PC-3 (cell line): ENCODE data around the gene SCCPDH. TPM values are rescaled to one million over a fixed set of nuclear protein-coding genes. Genes with fewer than 3 reads are reported as not detected.

Source experiments
- ATAC-seq: fragments of 200-7000 bp; cut with Tn5 transposase; 2 replicates; pipeline ENCODE4 v1.9.1; 2020; ENCODE audit warnings: mild to moderate bottlenecking, moderate library complexity
- BruUV-seq: library from RNA; stranded (reverse); fragments of 400-500 nt; replicated peaks from 2 replicates; lab custom pipeline; 2021; lab: Mats Ljungman, UMichigan
- CTCF ChIA-PET: fragments of 300-600 bp; sonication (Branson Sonifier 250); formaldehyde crosslinking; loops from one replicate; lab custom pipeline; 2022; ENCODE audit warnings: antibody characterized with exemption; lab: Charles Lee
- POLR2A ChIA-PET: fragments of 300-600 bp; sonication (Branson Sonifier 250); formaldehyde crosslinking; loops from one replicate; lab custom pipeline; 2022; ENCODE audit warnings: antibody characterized with exemption; ENCODE audit not compliant: unreplicated experiment; lab: Charles Lee
- DNase-seq: peaks from one replicate; pipeline ENCODE4 v3.0.0-alpha.2; 2015
- H2AFZ ChIP-seq: fragments of 300-600 bp; sonication (generic); 2 replicates; pipeline ENCODE4 v1.6.0; 2016; ENCODE audit warnings: antibody characterized with exemption, low read length
- H3F3A ChIP-seq: fragments of 300-600 bp; sonication (generic); one replicate; pipeline ENCODE4 v1.6.0; 2017; ENCODE audit warnings: antibody characterized with exemption, low read length, control low read depth, mild to moderate bottlenecking; ENCODE audit not compliant: unreplicated experiment
- H3K27ac ChIP-seq: fragments of 300-600 bp; sonication (generic); 2 replicates; pipeline ENCODE4 v1.5.1; 2016; ENCODE audit warnings: mild to moderate bottlenecking, low read length
- H3K27me3 ChIP-seq: fragments of 300-600 bp; sonication (generic); 2 replicates; pipeline ENCODE4 v1.6.1; 2016; ENCODE audit warnings: low read length, mixed read lengths
- H3K36me3 ChIP-seq: fragments of 300-600 bp; sonication (generic); 2 replicates; pipeline ENCODE4 v1.6.1; 2016; ENCODE audit warnings: low read depth, mixed run types, low read length, mixed read lengths
- H3K4me1 ChIP-seq: fragments of 300-600 bp; sonication (generic); 2 replicates; pipeline ENCODE4 v1.5.1; 2016; ENCODE audit warnings: low read length; ENCODE audit not compliant: insufficient read depth
- H3K4me2 ChIP-seq: fragments of 300-600 bp; sonication (generic); 2 replicates; pipeline ENCODE4 v1.6.0; 2016; ENCODE audit warnings: low read length
- H3K4me3 ChIP-seq: fragments of 300-600 bp; sonication (generic); 2 replicates; pipeline ENCODE4 v1.5.1; 2016; ENCODE audit warnings: mild to moderate bottlenecking, low read length, mixed read lengths
- H3K79me2 ChIP-seq: fragments of 300-600 bp; sonication (generic); 2 replicates; pipeline ENCODE4 v1.6.1; 2017; ENCODE audit warnings: low read length, mixed read lengths
- H3K9ac ChIP-seq: fragments of 300-600 bp; sonication (generic); 2 replicates; pipeline ENCODE4 v1.6.0; 2016; ENCODE audit warnings: mild to moderate bottlenecking, low read length
- H3K9me2 ChIP-seq: fragments of 300-600 bp; sonication (generic); replicated peaks from 2 replicates; pipeline ENCODE4 v1.6.1; 2016; ENCODE audit warnings: mixed run types, low read length, mixed read lengths
- H3K9me3 ChIP-seq: fragments of 300-600 bp; sonication (generic); 2 replicates; pipeline ENCODE4 v1.6.1; 2016; ENCODE audit warnings: low read length, mixed read lengths
- H4K20me1 ChIP-seq: fragments of 300-600 bp; sonication (generic); 2 replicates; pipeline ENCODE4 v1.6.1; 2016; ENCODE audit warnings: low read length, mixed read lengths
- EZH2 ChIP-seq: fragments of 300-600 bp; sonication (generic); IDR thresholded peaks from one replicate; pipeline ENCODE4 v1.6.1; 2017; ENCODE audit warnings: antibody characterized with exemption, mild to moderate bottlenecking, low read length; ENCODE audit not compliant: unreplicated experiment
- EZH2phosphoT487 ChIP-seq: fragments of 300-600 bp; sonication (generic); IDR thresholded peaks from 2 replicates; pipeline ENCODE4 v1.6.1; 2018; ENCODE audit warnings: mild to moderate bottlenecking, antibody characterized with exemption, low read length, borderline replicate concordance
- intact Hi-C: fragments of 100-400 bp; cut with micrococcal nuclease; formaldehyde crosslinking; loops from 2 replicates; pipeline ENCODE4 v1.9.0; 2023
- total RNA-seq: library from RNA; depleted of rRNA; stranded (reverse); fragments of >200 nt; gene quantifications from 2 replicates; pipeline ENCODE4 v1.2.3, GENCODE V29; 2014
- TF ChIP-seq, protein P1 (sequence below): fragments of 300-600 bp; sonication (generic); conservative IDR thresholded peaks from 2 replicates; pipeline ENCODE4 v1.5.1; 2017; ENCODE audit warnings: antibody characterized with exemption, low read depth, mild to moderate bottlenecking, low read length

SCCPDH gene
- total RNA-seq, 1 experiment from 2014 or later: 50.8 TPM

DNA sequence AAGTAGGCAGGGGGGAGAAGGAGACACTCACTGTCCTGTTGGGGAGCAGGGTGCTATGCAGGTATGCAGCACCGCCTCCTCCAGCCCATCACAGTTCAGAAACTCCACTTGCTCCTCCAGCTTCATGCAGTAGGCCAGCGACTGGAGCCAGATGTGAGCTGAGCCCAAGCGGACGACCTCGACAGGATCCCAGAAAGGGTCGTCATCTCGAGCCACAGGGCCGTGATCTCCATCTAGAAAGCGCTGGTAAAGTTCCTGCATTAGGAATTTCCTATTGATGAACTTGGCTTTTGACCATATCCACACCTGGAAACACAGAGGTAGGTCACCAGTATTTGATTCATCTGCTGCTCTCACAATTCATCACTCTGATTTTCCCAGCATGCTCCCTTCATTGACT lies 56.1 kb downstream of the SCCPDH start:
- no TSS peak for BruUV-seq
- Histone ChIP-seq H2AFZ (no peak overlapping the region), H4K20me1 (no peaks in the 10 kb centered on the region), H3K79me2 (no peaks in the 10 kb centered on the region), H3F3A (no peaks in the 10 kb centered on the region), H3K27ac (no peak overlapping the region), H3K36me3 (0 out of 2 replicates have a peak, but pooled peaks cover 10% of the 10 kb centered on the region), H3K4me3 (no peak overlapping the region), H3K4me2 (no peak overlapping the region), H3K27me3 (no peaks in the 10 kb centered on the region), H3K4me1 (no peaks in the 10 kb centered on the region), H3K9ac (no peak overlapping the region), H3K9me3 (no peaks in the 10 kb centered on the region), H3K9me2 (no peaks in the 10 kb centered on the region)
- DNase-seq (no peak), ATAC-seq (no peak)
- ChIA-PET POLR2A (no interaction called here), CTCF (no interaction called here)
- intact Hi-C loops: no loop called here
- no peak for TF ChIP-seq EZH2

DNA sequence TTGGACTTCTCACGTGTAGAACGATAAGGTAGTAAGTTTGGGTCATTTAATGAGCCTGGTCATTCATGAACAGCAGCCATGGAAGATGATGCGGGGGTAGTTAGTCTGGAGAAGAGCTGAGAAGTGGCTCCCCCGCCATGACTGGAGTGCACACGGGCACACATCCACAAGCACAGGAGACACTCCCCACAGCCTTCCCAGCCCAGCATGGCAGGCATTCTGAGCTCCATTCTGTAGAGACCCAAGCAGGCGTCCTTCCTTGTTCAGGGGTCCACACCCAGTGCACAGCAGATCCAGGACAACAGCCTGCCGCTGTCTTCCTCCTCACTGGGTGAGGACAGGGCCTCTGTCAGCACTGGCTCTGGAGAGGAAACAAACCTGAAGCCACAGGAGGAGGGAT lies 57.0 kb downstream of the SCCPDH start:
- ChIA-PET POLR2A (no interaction called here), CTCF (no interaction called here)
- H3K79me2 ChIP-seq: no peaks in the 10 kb centered on the region
- H3K36me3 ChIP-seq: 0 out of 2 replicates have a peak, but pooled peaks cover 6% of the 10 kb centered on the region
- TF ChIP-seq EZH2 (no peak), EZH2phosphoT487 (no peak)
- intact Hi-C loops: no loop called here
- H3K9me2 ChIP-seq: no peaks in the 10 kb centered on the region
- H3K4me2 ChIP-seq: no peak overlapping the region
- no peak overlapping the region for H3K4me3 ChIP-seq
- no TSS peak for BruUV-seq
- DNase-seq (no peak), ATAC-seq (no peak)
- H3K9ac ChIP-seq: no peak overlapping the region
- H3K9me3 ChIP-seq: 0 out of 2 replicates have a peak, but pooled peaks cover 4% of the 10 kb centered on the region
- no peaks in the 10 kb centered on the region for H4K20me1 ChIP-seq
- H3K27me3 ChIP-seq: no peaks in the 10 kb centered on the region
- H3K27ac ChIP-seq: no peak overlapping the region
- no peaks in the 10 kb centered on the region for H3K4me1 ChIP-seq
- H3F3A ChIP-seq: no peaks in the 10 kb centered on the region
- no peak overlapping the region for H2AFZ ChIP-seq

GRCh38 chr1:246782120-246782900 lies 58.1 kb downstream of the SCCPDH start:
- Histone ChIP-seq H3K4me2 (no peak overlapping the region), H4K20me1 (no peaks in the 10 kb centered on the region), H3K27ac (no peak overlapping the region), H3K27me3 (no peaks in the 10 kb centered on the region), H3K9me2 (no peaks in the 10 kb centered on the region), H3K36me3 (0 out of 2 replicates have a peak, but pooled peaks cover 6% of the 10 kb centered on the region), H2AFZ (no peak overlapping the region), H3K9ac (no peak overlapping the region), H3F3A (no peaks in the 10 kb centered on the region), H3K79me2 (no peaks in the 10 kb centered on the region), H3K4me1 (no peaks in the 10 kb centered on the region), H3K9me3 (0 out of 2 replicates have a peak, but pooled peaks cover 4% of the 10 kb centered on the region), H3K4me3 (no peak overlapping the region)
- ATAC-seq (peak; percentile 48), DNase-seq (peak; percentile 42)
- CTCF ChIA-PET: no interaction called here
- POLR2A ChIA-PET: no interaction called here
- TF ChIP-seq, protein P1, sequence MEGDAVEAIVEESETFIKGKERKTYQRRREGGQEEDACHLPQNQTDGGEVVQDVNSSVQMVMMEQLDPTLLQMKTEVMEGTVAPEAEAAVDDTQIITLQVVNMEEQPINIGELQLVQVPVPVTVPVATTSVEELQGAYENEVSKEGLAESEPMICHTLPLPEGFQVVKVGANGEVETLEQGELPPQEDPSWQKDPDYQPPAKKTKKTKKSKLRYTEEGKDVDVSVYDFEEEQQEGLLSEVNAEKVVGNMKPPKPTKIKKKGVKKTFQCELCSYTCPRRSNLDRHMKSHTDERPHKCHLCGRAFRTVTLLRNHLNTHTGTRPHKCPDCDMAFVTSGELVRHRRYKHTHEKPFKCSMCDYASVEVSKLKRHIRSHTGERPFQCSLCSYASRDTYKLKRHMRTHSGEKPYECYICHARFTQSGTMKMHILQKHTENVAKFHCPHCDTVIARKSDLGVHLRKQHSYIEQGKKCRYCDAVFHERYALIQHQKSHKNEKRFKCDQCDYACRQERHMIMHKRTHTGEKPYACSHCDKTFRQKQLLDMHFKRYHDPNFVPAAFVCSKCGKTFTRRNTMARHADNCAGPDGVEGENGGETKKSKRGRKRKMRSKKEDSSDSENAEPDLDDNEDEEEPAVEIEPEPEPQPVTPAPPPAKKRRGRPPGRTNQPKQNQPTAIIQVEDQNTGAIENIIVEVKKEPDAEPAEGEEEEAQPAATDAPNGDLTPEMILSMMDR: no peak
- TF ChIP-seq EZH2 (no peak), EZH2phosphoT487 (no peak)
- BruUV-seq: no TSS peak
- intact Hi-C loops: no loop called here
